OCI-LY1 (cell line): ENCODE results near the gene CSF3R.

Experiments used
- H2AFZ ChIP-seq: fragments of 200-600 bp; sonication (generic), shearing (Covaris generic); 2 replicates; pipeline ENCODE4 v1.6.0; 2014; ENCODE audit warnings: antibody characterized with exemption, mild to moderate bottlenecking, low read length
- H3F3A ChIP-seq: fragments of 200-600 bp; sonication (generic), shearing (Covaris generic); 2 replicates; pipeline ENCODE4 v1.6.0; 2014; ENCODE audit warnings: mild to moderate bottlenecking, antibody characterized with exemption, low read length, moderate library complexity; ENCODE audit not compliant: insufficient read depth
- H3K27ac ChIP-seq: fragments of 200-600 bp; sonication (generic); 2 replicates; pipeline ENCODE4 v1.5.1; 2014; ENCODE audit warnings: low read length, mixed run types, mild to moderate bottlenecking, low read depth; ENCODE audit not compliant: poor library complexity, severe bottlenecking
- H3K27me3 ChIP-seq: fragments of 200-600 bp; sonication (generic); 2 replicates; pipeline ENCODE4 v1.6.0; 2014; ENCODE audit warnings: antibody characterized with exemption, mild to moderate bottlenecking, low read length, moderate library complexity; ENCODE audit not compliant: insufficient read depth
- H3K36me3 ChIP-seq: fragments of 200-600 bp; sonication (generic); 2 replicates; pipeline ENCODE4 v1.6.1; 2014; ENCODE audit warnings: mild to moderate bottlenecking, antibody characterized with exemption, low read length, moderate library complexity, mixed read lengths; ENCODE audit not compliant: insufficient read depth
- H3K4me1 ChIP-seq: fragments of 200-600 bp; sonication (generic); 2 replicates; pipeline ENCODE4 v1.5.1; 2014; ENCODE audit warnings: mild to moderate bottlenecking, low read length, moderate library complexity; ENCODE audit not compliant: insufficient read depth, severe bottlenecking
- H3K4me2 ChIP-seq: fragments of 200-600 bp; sonication (generic), shearing (Covaris generic); 2 replicates; pipeline ENCODE4 v1.6.1; 2014; ENCODE audit warnings: low read length
- H3K4me3 ChIP-seq: fragments of 200-600 bp; sonication (generic); 2 replicates; pipeline ENCODE4 v1.5.1; 2014; ENCODE audit warnings: low read length, low read depth, mild to moderate bottlenecking, mixed read lengths; ENCODE audit not compliant: poor library complexity, severe bottlenecking
- H3K79me2 ChIP-seq: fragments of 200-600 bp; shearing (Covaris generic); 2 replicates; pipeline ENCODE4 v1.6.1; 2016; ENCODE audit warnings: mixed run types, low read length, mixed read lengths; ENCODE audit not compliant: insufficient read depth
- H3K9ac ChIP-seq: fragments of 200-600 bp; sonication (generic), shearing (Covaris generic); 2 replicates; pipeline ENCODE4 v1.6.1; 2014; ENCODE audit warnings: mild to moderate bottlenecking, low read length, mixed read lengths
- H3K9me2 ChIP-seq: fragments of 200-600 bp; sonication (generic), shearing (Covaris generic); 2 replicates; pipeline ENCODE4 v1.6.1; 2014; ENCODE audit warnings: low read depth, mild to moderate bottlenecking, low read length, mixed read lengths
- H3K9me3 ChIP-seq: fragments of 200-600 bp; shearing (Covaris generic); 2 replicates; pipeline ENCODE4 v1.6.1; 2014; ENCODE audit warnings: low read length, mixed read lengths
- H4K20me1 ChIP-seq: fragments of 200-600 bp; sonication (generic), shearing (Covaris generic); 2 replicates; pipeline ENCODE4 v1.6.0; 2016; ENCODE audit warnings: mild to moderate bottlenecking, low read length; ENCODE audit not compliant: insufficient read depth
- EZH2 ChIP-seq: fragments of 200-600 bp; sonication (generic), shearing (Covaris generic); IDR thresholded peaks from 2 replicates; pipeline ENCODE4 v1.8.0; 2017; ENCODE audit warnings: borderline replicate concordance, mixed run types, mild to moderate bottlenecking, antibody characterized with exemption, low read length, moderate library complexity, mixed read lengths
- TF ChIP-seq, protein P1 (sequence below): fragments of 200-600 bp; sonication (generic), shearing (Covaris generic); IDR thresholded peaks from 2 replicates; pipeline ENCODE4 v1.5.1; 2017; ENCODE audit warnings: mild to moderate bottlenecking, antibody characterized with exemption, low read length, moderate library complexity, mixed read lengths

CSF3R gene

GRCh38 chr1:36440044-36440443 lies 42.7 kb downstream of the CSF3R start:
- Histone ChIP-seq H3K9ac (no peak overlapping the region), H3K9me3 (no peaks in the 10 kb centered on the region), H3K9me2 (no peaks in the 10 kb centered on the region), H3K4me2 (no peak overlapping the region), H3K4me3 (no peak overlapping the region), H3K36me3 (no peaks in the 10 kb centered on the region), H3K27me3 (no peaks in the 10 kb centered on the region), H3F3A (no peaks in the 10 kb centered on the region), H3K4me1 (no peaks in the 10 kb centered on the region), H3K79me2 (no peaks in the 10 kb centered on the region), H4K20me1 (no peaks in the 10 kb centered on the region), H2AFZ (no peak overlapping the region), H3K27ac (no peak overlapping the region)
- TF ChIP-seq, protein P1, sequence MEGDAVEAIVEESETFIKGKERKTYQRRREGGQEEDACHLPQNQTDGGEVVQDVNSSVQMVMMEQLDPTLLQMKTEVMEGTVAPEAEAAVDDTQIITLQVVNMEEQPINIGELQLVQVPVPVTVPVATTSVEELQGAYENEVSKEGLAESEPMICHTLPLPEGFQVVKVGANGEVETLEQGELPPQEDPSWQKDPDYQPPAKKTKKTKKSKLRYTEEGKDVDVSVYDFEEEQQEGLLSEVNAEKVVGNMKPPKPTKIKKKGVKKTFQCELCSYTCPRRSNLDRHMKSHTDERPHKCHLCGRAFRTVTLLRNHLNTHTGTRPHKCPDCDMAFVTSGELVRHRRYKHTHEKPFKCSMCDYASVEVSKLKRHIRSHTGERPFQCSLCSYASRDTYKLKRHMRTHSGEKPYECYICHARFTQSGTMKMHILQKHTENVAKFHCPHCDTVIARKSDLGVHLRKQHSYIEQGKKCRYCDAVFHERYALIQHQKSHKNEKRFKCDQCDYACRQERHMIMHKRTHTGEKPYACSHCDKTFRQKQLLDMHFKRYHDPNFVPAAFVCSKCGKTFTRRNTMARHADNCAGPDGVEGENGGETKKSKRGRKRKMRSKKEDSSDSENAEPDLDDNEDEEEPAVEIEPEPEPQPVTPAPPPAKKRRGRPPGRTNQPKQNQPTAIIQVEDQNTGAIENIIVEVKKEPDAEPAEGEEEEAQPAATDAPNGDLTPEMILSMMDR, result no peak
- no peak for TF ChIP-seq EZH2

- no peak overlapping the region for H3K9ac ChIP-seq
- H3K27ac ChIP-seq, result no peak overlapping the region
- no peak overlapping the region for H2AFZ ChIP-seq
- H3K9me2 ChIP-seq, result no peaks in the 10 kb centered on the region
- no peaks in the 10 kb centered on the region for H3K4me1 ChIP-seq
- TF ChIP-seq, protein P1, result no peak
- no peak for TF ChIP-seq EZH2
- no peaks in the 10 kb centered on the region for H3K79me2 ChIP-seq
- H3K4me3 ChIP-seq, result no peak overlapping the region
- no peaks in the 10 kb centered on the region for H3K36me3 ChIP-seq
- H4K20me1 ChIP-seq, result no peaks in the 10 kb centered on the region
- no peak overlapping the region for H3K4me2 ChIP-seq
- no peaks in the 10 kb centered on the region for H3K9me3 ChIP-seq
- no peaks in the 10 kb centered on the region for H3K27me3 ChIP-seq
- no peaks in the 10 kb centered on the region for H3F3A ChIP-seq
Measured at GRCh38 chr1:36438715-36439114, 44.0 kb downstream of the CSF3R start.

DNA sequence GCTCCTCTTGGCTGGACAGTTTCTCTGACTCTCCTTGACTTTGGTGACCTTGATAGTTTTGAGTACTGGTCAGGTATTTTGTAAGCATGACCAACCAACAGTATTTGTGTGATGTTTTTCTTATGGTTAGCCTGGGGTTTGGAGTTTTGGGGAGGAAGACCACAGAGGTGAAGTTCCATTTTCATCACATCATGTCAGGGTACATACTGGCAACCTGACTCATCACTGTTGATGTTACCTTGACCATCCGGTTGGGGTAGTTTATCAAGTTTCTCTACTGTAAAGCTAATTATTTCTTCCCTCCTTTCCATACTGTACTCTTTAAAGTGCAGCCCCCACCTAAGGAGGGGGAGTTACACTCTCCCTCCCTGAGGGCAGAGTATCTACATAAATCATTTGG lies 45.9 kb downstream of the CSF3R start:
- H3K9ac ChIP-seq, result no peak overlapping the region
- H3K27me3 ChIP-seq, result no peaks in the 10 kb centered on the region
- no peaks in the 10 kb centered on the region for H3K9me3 ChIP-seq
- H4K20me1 ChIP-seq, result no peaks in the 10 kb centered on the region
- H3K4me3 ChIP-seq, result no peak overlapping the region
- no peak overlapping the region for H3K4me2 ChIP-seq
- no peak overlapping the region for H2AFZ ChIP-seq
- no peak overlapping the region for H3K27ac ChIP-seq
- no peaks in the 10 kb centered on the region for H3K4me1 ChIP-seq
- H3K9me2 ChIP-seq, result no peaks in the 10 kb centered on the region
- no peaks in the 10 kb centered on the region for H3K36me3 ChIP-seq
- H3F3A ChIP-seq, result no peaks in the 10 kb centered on the region
- no peaks in the 10 kb centered on the region for H3K79me2 ChIP-seq
- no peak for TF ChIP-seq EZH2
- TF ChIP-seq, protein P1, result no peak
